CD14-positive monocyte (primary cell): ENCODE data around the gene AKIRIN1. TPM values are rescaled to one million over a fixed set of nuclear protein-coding genes. Genes with fewer than 3 reads are reported as not detected.

Experiments used
- DNase-seq, 3 donors: peaks; one replicate each; pipeline ENCODE4 v3.0.0-alpha.2; 2011 to 2022
- H2AFZ ChIP-seq: 2 replicates; pipeline ENCODE4 v1.6.0; 2012; ENCODE audit warnings: mild to moderate bottlenecking, low read depth, low read length, inconsistent platforms; ENCODE audit not compliant: insufficient read depth, poor library complexity, severe bottlenecking
- H3K27ac ChIP-seq, 2 donors: 1 replicate in 1 of 2; 2 replicates in 1 of 2; pipeline ENCODE4 v1.5.1; 2012 to 2013; ENCODE audit warnings: low read length in 2 of 2, control low read depth in 1 of 2, inconsistent platforms in 1 of 2, low read depth in 1 of 2, mild to moderate bottlenecking in 1 of 2
- H3K27me3 ChIP-seq, 2 donors: one replicate each; pipeline versions ENCODE4 v1.6.0 to v1.6.1; 2011 to 2013; ENCODE audit warnings: low read length in 2 of 2; ENCODE audit not compliant: control insufficient read depth in 2 of 2, insufficient read depth in 2 of 2
- H3K36me3 ChIP-seq, 2 donors: replicated peaks in 1 of 2; 1 replicate in 1 of 2; 2 replicates in 1 of 2; pipeline versions ENCODE4 v1.5.1 to v1.6.1; 2012 to 2013; ENCODE audit warnings: low read length in 2 of 2, control low read depth in 1 of 2, inconsistent platforms in 1 of 2, mild to moderate bottlenecking in 1 of 2; ENCODE audit not compliant: insufficient read depth in 2 of 2, control insufficient read depth in 1 of 2
- H3K4me1 ChIP-seq, 2 donors: 1 replicate in 1 of 2; 2 replicates in 1 of 2; pipeline versions ENCODE4 v1.5.1 to v1.6.1; 2012 to 2013; ENCODE audit warnings: low read length in 2 of 2, control low read depth in 1 of 2, inconsistent platforms in 1 of 2, mild to moderate bottlenecking in 1 of 2, moderate library complexity in 1 of 2; ENCODE audit not compliant: insufficient read depth in 2 of 2, control insufficient read depth in 1 of 2
- H3K4me2 ChIP-seq: replicated peaks from 2 replicates; pipeline ENCODE3; 2012; ENCODE audit warnings: low read length, moderate library complexity, mild to moderate bottlenecking; ENCODE audit not compliant: poor library complexity, severe bottlenecking; ENCODE audit errors: extremely low read depth
- H3K4me3 ChIP-seq, 3 experiments: fragments of 200-600 bp in 1 of 3; sonication (generic) in 1 of 3; replicated peaks in 1 of 3; 1 replicate in 2 of 3; 2 replicates in 1 of 3; pipeline ENCODE4 v1.5.1; 2011 to 2013; ENCODE audit warnings: low read length in 3 of 3, mild to moderate bottlenecking in 3 of 3, control low read depth in 2 of 3, low read depth in 2 of 3, inconsistent platforms in 1 of 3, moderate library complexity in 1 of 3
- H3K79me2 ChIP-seq: 2 replicates; pipeline ENCODE4 v1.6.0; 2012; ENCODE audit warnings: mild to moderate bottlenecking, control low read depth, inconsistent platforms, low read length, moderate library complexity; ENCODE audit not compliant: insufficient read depth
- H3K9ac ChIP-seq: 2 replicates; pipeline ENCODE4 v1.6.0; 2017; ENCODE audit warnings: low read length, mild to moderate bottlenecking; ENCODE audit not compliant: insufficient read depth, poor library complexity, severe bottlenecking
- H3K9me3 ChIP-seq, 2 donors: replicated peaks in 1 of 2; 1 replicate in 1 of 2; 2 replicates in 1 of 2; pipeline versions ENCODE4 v1.5.1 to v1.6.1; 2012 to 2013; ENCODE audit warnings: low read length in 2 of 2, control low read depth in 1 of 2; ENCODE audit not compliant: control insufficient read depth in 1 of 2, insufficient read depth in 1 of 2
- H4K20me1 ChIP-seq: 2 replicates; pipeline ENCODE4 v1.6.0; 2012; ENCODE audit warnings: mild to moderate bottlenecking, low read length, control low read depth, moderate library complexity; ENCODE audit not compliant: insufficient read depth
- H3K27ac Mint-ChIP-seq, 7 donors: one replicate each; pipeline ENCODE4 v1.8.0; 2020; ENCODE audit warnings: mild to moderate bottlenecking in 7 of 7, mixed read lengths in 7 of 7, moderate library complexity in 6 of 7, inconsistent platforms in 2 of 7
- H3K27me3 Mint-ChIP-seq, 3 donors: one replicate each; pipeline ENCODE4 v1.8.0; 2021 to 2022; ENCODE audit warnings: low read depth in 3 of 3, mild to moderate bottlenecking in 3 of 3, mixed read lengths in 3 of 3, moderate library complexity in 3 of 3, inconsistent platforms in 1 of 3
- H3K36me3 Mint-ChIP-seq, 2 donors: one replicate each; pipeline ENCODE4 v1.8.0; 2020; ENCODE audit warnings: mixed read lengths in 2 of 2, inconsistent platforms in 1 of 2, mild to moderate bottlenecking in 1 of 2
- H3K4me1 Mint-ChIP-seq: one replicate; pipeline ENCODE4 v1.8.0; 2020; ENCODE audit warnings: mild to moderate bottlenecking, mixed read lengths
- H3K4me3 Mint-ChIP-seq, 2 donors: one replicate each; pipeline ENCODE4 v1.8.0; 2020; ENCODE audit warnings: mild to moderate bottlenecking in 2 of 2, mixed read lengths in 2 of 2, moderate library complexity in 1 of 2
- H3K9me3 Mint-ChIP-seq, 7 donors: one replicate each; pipeline ENCODE4 v1.8.0; 2020 to 2022; ENCODE audit warnings: mixed read lengths in 7 of 7, mild to moderate bottlenecking in 6 of 7, moderate library complexity in 6 of 7, inconsistent platforms in 2 of 7
- WGBS: methylation state at CpG from one replicate; pipeline ENCODE4 v1.1.5; 2013; ENCODE audit warnings: missing lambda C conversion rate; ENCODE audit not compliant: insufficient coverage; 5-methylcytosine and 5-hydroxymethylcytosine counted together
- intact Hi-C, 2 donors: fragments of 100-400 bp; cut with micrococcal nuclease; formaldehyde crosslinking; loops; one replicate each; pipeline versions ENCODE4 v1.15.0 to v1.15.1; 2023
- polyA plus RNA-seq, 3 donors: library from polyadenylated mRNA; depleted of rRNA in 1 of 3; unstranded in 2 of 3; stranded (reverse) in 1 of 3; fragments of 300-500 nt in 2 of 3; fragments of >200 nt in 1 of 3; fragmentation: Illumina TruSeq in 2 of 3; gene quantifications; 1 replicate in 2 of 3; 2 replicates in 1 of 3; pipeline ENCODE4 v1.2.3, GENCODE V29; 2012 to 2021
- TF ChIP-seq, protein P1 (sequence below): fragments of 200-600 bp; IDR thresholded peaks from one replicate; pipeline ENCODE4 v1.8.0; 2022; ENCODE audit warnings: antibody characterized with exemption, mild to moderate bottlenecking

Gene AKIRIN1
- polyA plus RNA-seq, 3 donors: 41.8 to 61.0 (median 60.8) TPM

GRCh38 chr1:38992412-38993111 lies 1.5 kb downstream of the AKIRIN1 start:
- Histone ChIP-seq H3K27me3 (no peaks in the 10 kb centered on the region), H3K4me2 (peak overlapping the region; percentile 85), H3K27ac (peak overlapping the region in 1 of 2 donors; percentile 90), H3K9me3 (no peaks in the 10 kb centered on the region), H3K4me3 (peak overlapping the region; percentile 83 to 99 (median 91)), H3K9ac (peak overlapping the region; percentile 97), H4K20me1 (peaks cover 57% of the 10 kb centered on the region), H3K4me1 (peaks cover 17 to 22% of the 10 kb centered on the region in 2 donors), H3K36me3 (peaks cover 6 to 16% of the 10 kb centered on the region in 2 donors), H3K79me2 (peaks cover 65% of the 10 kb centered on the region), H2AFZ (no peak overlapping the region)
- H3K27ac Mint-ChIP-seq: peak overlapping the region; percentile 73 to 89 (median 85)
- H3K9me3 Mint-ChIP-seq: no peaks in the 10 kb centered on the region
- intact Hi-C loops: no loop called here
- DNase-seq: peak; percentile 5 to 34 (median 32)
- H3K4me1 Mint-ChIP-seq: peaks cover 26% of the 10 kb centered on the region
- peaks cover 15 to 39% of the 10 kb centered on the region in 2 donors for H3K36me3 Mint-ChIP-seq
- peak overlapping the region; percentile 82 to 93 for H3K4me3 Mint-ChIP-seq
- TF ChIP-seq, protein P1, sequence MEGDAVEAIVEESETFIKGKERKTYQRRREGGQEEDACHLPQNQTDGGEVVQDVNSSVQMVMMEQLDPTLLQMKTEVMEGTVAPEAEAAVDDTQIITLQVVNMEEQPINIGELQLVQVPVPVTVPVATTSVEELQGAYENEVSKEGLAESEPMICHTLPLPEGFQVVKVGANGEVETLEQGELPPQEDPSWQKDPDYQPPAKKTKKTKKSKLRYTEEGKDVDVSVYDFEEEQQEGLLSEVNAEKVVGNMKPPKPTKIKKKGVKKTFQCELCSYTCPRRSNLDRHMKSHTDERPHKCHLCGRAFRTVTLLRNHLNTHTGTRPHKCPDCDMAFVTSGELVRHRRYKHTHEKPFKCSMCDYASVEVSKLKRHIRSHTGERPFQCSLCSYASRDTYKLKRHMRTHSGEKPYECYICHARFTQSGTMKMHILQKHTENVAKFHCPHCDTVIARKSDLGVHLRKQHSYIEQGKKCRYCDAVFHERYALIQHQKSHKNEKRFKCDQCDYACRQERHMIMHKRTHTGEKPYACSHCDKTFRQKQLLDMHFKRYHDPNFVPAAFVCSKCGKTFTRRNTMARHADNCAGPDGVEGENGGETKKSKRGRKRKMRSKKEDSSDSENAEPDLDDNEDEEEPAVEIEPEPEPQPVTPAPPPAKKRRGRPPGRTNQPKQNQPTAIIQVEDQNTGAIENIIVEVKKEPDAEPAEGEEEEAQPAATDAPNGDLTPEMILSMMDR: no peak
- 45% methylated on average over 5 of the region's 11 CpGs for WGBS
- H3K27me3 Mint-ChIP-seq: no peaks in the 10 kb centered on the region

DNA sequence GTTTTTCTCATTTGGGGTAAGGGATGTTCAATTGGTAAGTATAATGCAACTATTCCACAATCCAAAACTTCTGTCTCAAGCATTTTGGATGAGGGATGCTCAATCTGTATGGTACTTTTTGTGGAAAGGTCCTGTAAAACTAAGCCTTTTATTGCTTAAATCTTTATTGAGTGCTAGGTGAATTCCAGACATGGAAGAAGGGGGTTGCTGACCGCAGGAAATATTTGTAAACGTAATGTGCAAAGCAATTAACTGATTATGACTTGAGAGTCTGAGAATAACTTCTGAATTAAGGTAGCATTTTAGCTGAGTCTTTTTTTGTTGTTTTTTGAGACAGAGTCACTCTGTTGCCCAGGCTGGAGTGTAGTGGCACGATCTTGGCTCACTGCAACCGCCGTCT lies 3.1 kb downstream of the AKIRIN1 start:
- TF ChIP-seq, protein P1: no peak
- Histone ChIP-seq H3K27ac (no peak overlapping the region), H3K9me3 (no peaks in the 10 kb centered on the region), H2AFZ (no peak overlapping the region), H4K20me1 (peaks cover 73% of the 10 kb centered on the region), H3K4me3 (no peak overlapping the region), H3K9ac (no peak overlapping the region), H3K4me1 (peaks cover 17 to 22% of the 10 kb centered on the region in 2 donors), H3K79me2 (peaks cover 78% of the 10 kb centered on the region), H3K36me3 (peaks cover 22 to 32% of the 10 kb centered on the region in 2 donors), H3K4me2 (no peak overlapping the region), H3K27me3 (no peaks in the 10 kb centered on the region)
- WGBS: 100% methylated on average over 4 of the region's 5 CpGs
- Mint-ChIP-seq H3K27me3 (no peaks in the 10 kb centered on the region), H3K27ac (peak overlapping the region in 1 of 7 donors; percentile 54), H3K4me3 (no peak overlapping the region), H3K9me3 (no peaks in the 10 kb centered on the region), H3K36me3 (peaks cover 26 to 53% of the 10 kb centered on the region in 2 donors), H3K4me1 (peaks cover 26% of the 10 kb centered on the region)
- no peak for DNase-seq
- intact Hi-C loops: no loop called here
